Right kidney (tissue), 1 donor: ENCODE measurements around the gene SOX21.

ENCODE experiments used
- DNase-seq: peaks from one replicate; pipeline ENCODE4 v3.0.0-alpha.2; 2016

The SOX21 gene

DNA sequence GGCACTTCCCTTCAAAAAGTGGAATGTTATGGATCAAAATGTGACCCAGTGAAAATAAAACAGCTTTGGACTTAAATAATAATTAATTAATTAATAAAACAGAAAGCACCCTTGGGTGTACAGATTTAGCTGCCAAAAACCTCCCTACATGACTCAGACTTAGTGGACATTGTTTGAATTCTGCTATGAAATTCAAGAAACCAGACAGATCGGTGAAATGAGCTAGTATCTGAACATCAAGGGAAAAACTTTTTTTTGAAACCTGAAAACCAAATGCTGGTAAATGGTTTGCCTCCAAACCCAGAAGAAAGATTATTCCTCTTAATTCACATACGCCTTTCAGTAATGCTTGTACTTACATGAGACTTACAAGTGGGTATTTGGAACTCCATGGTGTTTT, 33.5 kb downstream of the SOX21 start:
- DNase-seq, result no peak

DNA sequence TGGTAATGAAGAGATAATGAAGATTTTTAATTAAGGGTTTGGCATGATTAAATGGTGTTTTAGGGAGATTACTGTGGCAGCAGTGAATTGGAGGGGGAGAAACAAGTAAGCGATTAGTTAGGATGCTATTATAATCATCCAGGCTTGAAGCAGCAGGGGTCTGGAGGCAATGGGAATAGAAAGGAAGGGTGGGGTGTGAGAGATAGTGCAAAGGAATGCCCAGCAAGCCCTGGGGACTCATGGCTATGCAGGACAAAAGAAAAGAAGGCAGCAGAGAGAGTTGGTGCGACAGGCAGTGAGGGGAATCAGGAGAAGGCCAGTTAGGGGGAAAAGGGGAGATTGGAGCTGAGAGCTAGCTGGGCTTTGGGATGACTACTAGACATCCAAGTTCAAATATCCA, 34.5 kb downstream of the SOX21 start:
- no peak for DNase-seq

DNA sequence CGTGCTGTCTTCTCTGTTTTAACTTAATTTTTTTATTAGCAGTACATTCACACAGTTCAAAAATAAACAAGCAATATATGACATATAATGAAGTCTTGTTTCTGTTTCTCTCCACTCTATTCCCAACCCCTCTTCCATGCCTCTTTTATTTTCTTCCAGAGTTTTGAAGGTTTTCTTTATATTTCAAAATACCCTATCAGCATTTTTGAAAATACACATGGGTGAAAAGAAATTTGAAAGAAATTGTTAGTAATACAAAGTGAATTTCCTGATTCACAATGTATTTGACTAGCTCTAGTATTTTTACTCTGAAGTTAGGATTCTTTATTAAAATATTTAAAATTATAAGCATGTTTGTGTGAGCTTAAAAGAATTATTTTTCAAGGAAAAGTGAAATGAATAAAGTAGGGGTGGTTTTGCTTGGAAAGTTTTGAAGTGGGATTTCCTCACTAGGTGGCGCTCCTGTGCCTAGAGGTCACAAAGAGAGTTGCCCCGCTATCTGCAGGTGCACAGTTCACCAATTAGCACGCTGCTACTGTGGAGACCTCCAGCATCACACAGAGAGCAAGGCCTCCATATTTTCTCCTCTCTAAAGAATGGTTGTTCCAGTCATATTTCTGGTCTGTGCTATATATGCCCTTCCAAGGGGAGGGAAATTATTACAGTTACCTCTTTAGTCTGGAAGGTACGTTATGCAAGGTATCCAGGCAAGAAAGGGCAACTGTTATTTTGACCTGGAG, 37.6 kb downstream of the SOX21 start:
- peak; percentile 6 for DNase-seq

GRCh38 chr13:94673851-94674250, 38.5 kb downstream of the SOX21 start:
- DNase-seq, result no peak

GRCh38 chr13:94672400-94672799, 39.9 kb downstream of the SOX21 start:
- no peak for DNase-seq

- no peak for DNase-seq
These were observed 45.2 kb downstream of the SOX21 start for GRCh38 chr13:94667190-94667589.

DNA sequence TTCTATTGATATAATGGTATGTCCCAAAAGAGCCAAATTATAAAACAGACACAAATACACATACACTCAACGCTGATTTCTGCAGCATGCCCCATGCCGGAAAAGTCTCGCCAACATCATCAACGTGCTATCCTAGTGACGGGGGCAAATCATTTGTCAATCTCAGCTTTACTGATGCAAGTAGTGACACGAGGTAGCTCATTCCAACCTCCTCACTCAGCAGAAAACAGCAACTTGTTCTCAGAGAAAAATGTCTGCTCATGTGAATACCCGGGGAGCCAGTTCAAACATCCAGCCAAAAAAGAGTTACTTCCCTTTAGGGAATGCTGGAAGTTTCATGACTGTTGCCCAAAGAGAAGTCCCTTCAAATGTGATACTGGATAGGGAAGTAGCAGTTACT, 46.3 kb downstream of the SOX21 start:
- no peak for DNase-seq

GRCh38 chr13:94664889-94665288, 47.5 kb downstream of the SOX21 start:
- no peak for DNase-seq

- DNase-seq, result peak; percentile 36
These were observed 49.9 kb downstream of the SOX21 start for GRCh38 chr13:94662274-94662945.

DNA sequence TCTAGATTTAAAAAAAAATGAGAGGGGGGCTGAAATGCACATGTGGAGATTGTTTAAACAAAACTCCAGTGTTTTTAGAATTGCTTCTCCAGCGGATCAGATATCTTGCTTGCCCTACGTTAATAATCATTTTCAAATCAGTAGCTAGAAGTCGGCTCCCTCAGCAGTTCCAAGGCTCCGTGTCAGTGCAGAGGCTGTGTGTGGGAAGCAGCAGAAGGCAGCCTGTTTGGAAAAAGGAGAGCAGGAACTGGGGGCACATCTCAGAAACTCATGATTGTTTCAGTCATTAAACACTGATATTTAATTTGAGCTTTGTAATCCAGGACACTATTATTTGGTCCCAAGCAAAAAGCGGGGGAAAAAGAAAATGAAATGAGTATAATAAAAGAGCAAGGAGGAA, 50.9 kb downstream of the SOX21 start:
- DNase-seq, result no peak

DNA sequence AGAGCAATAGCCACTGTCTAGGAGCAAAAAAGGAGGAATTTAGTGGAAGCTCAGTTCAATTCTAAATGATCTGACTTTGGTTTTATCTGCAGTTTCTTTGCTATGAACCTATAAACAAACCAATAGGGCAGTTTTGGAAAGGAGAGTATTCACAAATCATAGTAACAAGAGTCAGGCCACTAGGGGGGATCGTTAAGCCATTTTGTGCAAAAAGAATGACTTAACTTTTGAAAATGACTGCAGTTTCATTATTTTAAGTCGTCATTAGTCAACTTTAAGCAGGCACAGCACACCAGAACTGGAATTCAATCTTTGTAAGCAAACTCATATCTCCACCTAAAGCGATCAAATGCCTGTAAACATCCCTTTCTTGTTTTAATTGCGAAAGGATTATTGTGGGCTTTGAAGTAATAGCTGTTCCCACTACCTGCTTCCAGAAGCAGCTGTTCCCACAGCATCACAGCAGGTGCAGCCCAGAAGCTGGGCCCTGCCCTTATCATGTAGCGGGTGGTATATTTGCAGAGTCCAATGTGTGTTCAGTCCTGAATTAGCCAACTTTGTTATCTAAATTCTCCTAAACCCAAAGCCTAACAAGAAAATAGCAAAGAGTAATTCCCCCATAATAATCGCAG, 51.5 kb downstream of the SOX21 start:
- DNase-seq, result peak; percentile 11
